Heart left ventricle (tissue), 13 donors: Measurements from ENCODE around the gene CFLAR.

Experiments used
- CTCF ChIP-seq, 12 donors: fragments of 200-600 bp; sonication (generic) in 4 of 12; IDR thresholded peaks; one replicate each; pipeline versions ENCODE4 v1.5.0 to v1.8.0; 2018 to 2022; ENCODE audit warnings: antibody characterized with exemption in 12 of 12, mild to moderate bottlenecking in 5 of 12
- POLR2A ChIP-seq, 2 donors: fragments of 450-650 bp; IDR thresholded peaks; one replicate each; pipeline ENCODE4 v1.6.1; 2017; ENCODE audit warnings: antibody characterized with exemption in 2 of 2, mild to moderate bottlenecking in 2 of 2, moderate library complexity in 2 of 2
- donor health status: ischemic (EF 13 %, LVEDD 7.1; RV severe dilation, severe dysfunction).
- donor health status: DM: no; HTN: yes; CAD: no.
- donor health status: DM: no; HTN: no; CAD: no.
- donor health status: ischemic (EF 25% LVEDD 6.9; RV normal size, moderate dysfunction).
- donor health status: ischemic (EF 25% LVEDD 5.7; RV mildly dilated, moderate dysfunction).
- donor health status: ischemic (EF 35%, LVEDD 5.7; RV mildly dilated, moderate dysfunction).
- donor health status: nonischemic (EF 11% LVEDD 7.7; RV severe dilation, severe dysfunction).
- donor health status: DM: yes; HTN: yes; CAD: no.
- donor health status: PGD.
- donor health status: ischemic (EF 29% LVEDD 5.4; RV normal size, mild dysfunction).
- donor health status: nonischemic (EF 23%, LVEDD 6.1; RV moderate dilation, normal function).

- TF ChIP-seq POLR2A (IDR thresholded peaks at IDR 0.05): no peak
- TF ChIP-seq CTCF (IDR thresholded peaks at IDR 0.05): no peak
These were observed 31.1 kb upstream of the CFLAR start for GRCh38 chr2:201084863-201085262.
